ENCODE results near the gene KCNH8. TPM values are rescaled to one million over a fixed set of nuclear protein-coding genes. Genes with fewer than 3 reads are reported as not detected.

KCNH8 gene
- total RNA-seq, 1 donor from 2014 or later: not detected

GRCh38 chr3:19559724-19560442 lies 411.6 kb downstream of the KCNH8 start:
- H3K4me3 ChIP-seq (ENCODE audit: low read depth, low read length): no peak overlapping the region
- TF ChIP-seq, protein P1, sequence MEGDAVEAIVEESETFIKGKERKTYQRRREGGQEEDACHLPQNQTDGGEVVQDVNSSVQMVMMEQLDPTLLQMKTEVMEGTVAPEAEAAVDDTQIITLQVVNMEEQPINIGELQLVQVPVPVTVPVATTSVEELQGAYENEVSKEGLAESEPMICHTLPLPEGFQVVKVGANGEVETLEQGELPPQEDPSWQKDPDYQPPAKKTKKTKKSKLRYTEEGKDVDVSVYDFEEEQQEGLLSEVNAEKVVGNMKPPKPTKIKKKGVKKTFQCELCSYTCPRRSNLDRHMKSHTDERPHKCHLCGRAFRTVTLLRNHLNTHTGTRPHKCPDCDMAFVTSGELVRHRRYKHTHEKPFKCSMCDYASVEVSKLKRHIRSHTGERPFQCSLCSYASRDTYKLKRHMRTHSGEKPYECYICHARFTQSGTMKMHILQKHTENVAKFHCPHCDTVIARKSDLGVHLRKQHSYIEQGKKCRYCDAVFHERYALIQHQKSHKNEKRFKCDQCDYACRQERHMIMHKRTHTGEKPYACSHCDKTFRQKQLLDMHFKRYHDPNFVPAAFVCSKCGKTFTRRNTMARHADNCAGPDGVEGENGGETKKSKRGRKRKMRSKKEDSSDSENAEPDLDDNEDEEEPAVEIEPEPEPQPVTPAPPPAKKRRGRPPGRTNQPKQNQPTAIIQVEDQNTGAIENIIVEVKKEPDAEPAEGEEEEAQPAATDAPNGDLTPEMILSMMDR (IDR thresholded peaks at IDR 0.05; ENCODE audit: insufficient read depth, low read length, severe bottlenecking): no peak
- H3K27me3 ChIP-seq (ENCODE audit: control insufficient read depth, insufficient read depth, low read length): no peaks in the 10 kb centered on the region
- no peak for DNase-seq (ENCODE audit: low read depth)
- no peak for FAIRE-seq
- no peaks in the 10 kb centered on the region for H3K36me3 ChIP-seq (ENCODE audit: control insufficient read depth, insufficient read depth, low read length)

DNA sequence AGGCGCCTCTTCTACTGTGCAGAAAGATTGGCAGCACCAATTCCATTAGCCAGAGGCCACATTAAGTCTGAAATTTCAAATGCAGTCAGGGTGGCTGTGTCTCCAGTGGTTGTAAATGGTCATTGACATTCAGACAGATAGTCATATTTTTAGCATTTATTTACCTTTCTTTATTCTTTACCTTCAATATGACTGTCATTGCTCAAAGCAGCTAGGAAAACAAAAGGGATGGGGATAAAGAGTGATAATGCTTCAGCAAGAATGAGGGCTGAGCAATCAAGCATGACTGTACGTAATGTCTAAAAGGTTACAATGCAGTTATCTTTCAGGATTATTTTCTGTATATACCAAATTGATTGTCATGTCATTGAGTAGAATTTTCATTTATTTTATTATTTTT lies 425.3 kb downstream of the KCNH8 start:
- FAIRE-seq (no peak), DNase-seq (ENCODE audit: low read depth) (no peak)
- Histone ChIP-seq H3K4me3 (ENCODE audit: low read depth, low read length) (no peak overlapping the region), H3K27me3 (ENCODE audit: control insufficient read depth, insufficient read depth, low read length) (no peaks in the 10 kb centered on the region), H3K36me3 (ENCODE audit: control insufficient read depth, insufficient read depth, low read length) (no peaks in the 10 kb centered on the region)
- TF ChIP-seq, protein P1 (IDR thresholded peaks at IDR 0.05; ENCODE audit: insufficient read depth, low read length, severe bottlenecking): no peak

DNA sequence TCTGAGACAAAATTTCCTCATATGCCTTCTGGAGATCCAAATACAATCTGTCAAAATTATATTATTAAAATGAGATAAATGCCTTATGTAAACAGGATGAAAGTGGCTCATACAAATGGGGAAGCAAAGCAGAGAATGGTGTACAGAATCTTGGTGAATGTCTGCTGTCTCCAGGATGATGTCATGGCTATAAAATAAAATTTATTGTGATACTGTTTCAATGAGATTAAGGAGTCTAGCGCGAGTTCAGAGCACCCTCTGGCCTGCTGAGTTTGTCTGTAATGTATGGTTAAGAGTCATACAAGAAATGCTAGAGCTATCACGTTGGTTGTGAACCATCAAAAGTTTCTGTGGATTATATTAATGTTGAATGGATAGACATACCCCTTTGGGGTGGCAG lies 426.0 kb downstream of the KCNH8 start:
- H3K27me3 ChIP-seq (ENCODE audit: control insufficient read depth, insufficient read depth, low read length): no peaks in the 10 kb centered on the region
- DNase-seq (ENCODE audit: low read depth) (no peak), FAIRE-seq (no peak)
- H3K36me3 ChIP-seq (ENCODE audit: control insufficient read depth, insufficient read depth, low read length): no peaks in the 10 kb centered on the region
- TF ChIP-seq, protein P1 (IDR thresholded peaks at IDR 0.05; ENCODE audit: insufficient read depth, low read length, severe bottlenecking): no peak
- no peak overlapping the region for H3K4me3 ChIP-seq (ENCODE audit: low read depth, low read length)

DNA sequence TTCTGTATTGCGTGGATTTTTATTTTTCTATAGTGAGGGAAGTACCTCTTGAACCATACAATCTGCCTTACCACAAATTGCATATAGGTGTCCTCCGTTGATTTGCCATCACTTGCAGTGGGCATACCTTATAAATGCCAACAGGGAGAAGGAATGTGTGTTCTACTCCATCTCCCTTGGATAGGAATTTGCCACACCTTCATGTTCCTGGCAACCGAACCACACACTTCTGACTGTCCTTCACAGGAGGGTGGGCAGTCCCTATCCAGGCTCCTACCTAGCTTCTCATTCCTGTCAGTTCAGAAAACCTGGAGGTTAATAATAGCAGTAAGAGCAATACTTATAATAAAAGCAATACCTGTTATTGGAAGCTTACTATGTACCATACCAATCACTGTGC lies 428.0 kb downstream of the KCNH8 start:
- peak; percentile 5 for DNase-seq (ENCODE audit: low read depth)
- no peak overlapping the region for H3K4me3 ChIP-seq (ENCODE audit: low read depth, low read length)
- TF ChIP-seq, protein P1 (IDR thresholded peaks at IDR 0.05; ENCODE audit: insufficient read depth, low read length, severe bottlenecking): no peak
- no peak for FAIRE-seq
- no peaks in the 10 kb centered on the region for H3K36me3 ChIP-seq (ENCODE audit: control insufficient read depth, insufficient read depth, low read length)
- no peaks in the 10 kb centered on the region for H3K27me3 ChIP-seq (ENCODE audit: control insufficient read depth, insufficient read depth, low read length)

Data from bronchial epithelial cell (primary cell).